Type B pancreatic cell (in vitro differentiated cells): ENCODE results near the gene COX14. TPM values are rescaled to one million over a fixed set of nuclear protein-coding genes. Genes with fewer than 3 reads are reported as not detected.
"Not testable (repeated sequence)": the region's sequence is repeated elsewhere in the genome, so short reads cannot be mapped to it uniquely, and the experiment has no call there.

ENCODE experiments used
- DNase-seq: peaks from one replicate; pipeline ENCODE4 v3.0.0; 2021; ENCODE audit warnings: mixed read lengths; ENCODE audit not compliant: unreplicated experiment; ENCODE audit errors: extremely low spot score
- H3K27ac Mint-ChIP-seq: 2 replicates; pipeline ENCODE4 v1.8.0; 2021; ENCODE audit warnings: mild to moderate bottlenecking, mixed read lengths
- H3K27me3 Mint-ChIP-seq: 2 replicates; pipeline ENCODE4 v1.8.0; 2021; ENCODE audit warnings: mixed read lengths
- H3K36me3 Mint-ChIP-seq: 2 replicates; pipeline ENCODE4 v1.8.0; 2021; ENCODE audit warnings: mixed read lengths
- H3K4me1 Mint-ChIP-seq: one replicate; pipeline ENCODE4 v1.8.0; 2021; ENCODE audit warnings: mixed read lengths; ENCODE audit not compliant: unreplicated experiment
- H3K4me3 Mint-ChIP-seq: 2 replicates; pipeline ENCODE4 v1.8.0; 2021; ENCODE audit warnings: mild to moderate bottlenecking, mixed read lengths
- H3K9me3 Mint-ChIP-seq: 2 replicates; pipeline ENCODE4 v1.8.0; 2021; ENCODE audit warnings: mixed read lengths
- CTCF ChIP-seq: fragments of 200-600 bp; sonication (generic); conservative IDR thresholded peaks from 2 replicates; pipeline ENCODE4 v1.5.0; 2021; ENCODE audit warnings: antibody characterized with exemption, mild to moderate bottlenecking
- total RNA-seq: library from RNA; stranded (reverse); gene quantifications from 2 replicates; pipeline ENCODE4 v1.2.1, GENCODE V29; 2021; ENCODE audit warnings: low replicate concordance

COX14 gene
- total RNA-seq, 1 donor from 2014 or later: 42.6 TPM

GRCh38 chr12:50129290-50129689, 17.3 kb downstream of the COX14 start:
- Mint-ChIP-seq H3K27me3 (no peaks in the 10 kb centered on the region), H3K4me3 (no peak overlapping the region), H3K4me1 (peaks cover 7% of the 10 kb centered on the region), H3K9me3 (no peaks in the 10 kb centered on the region), H3K27ac (no peak overlapping the region), H3K36me3 (peaks cover 19% of the 10 kb centered on the region)
- no peak for DNase-seq
- TF ChIP-seq CTCF: no peak

- no peaks in the 10 kb centered on the region for H3K27me3 Mint-ChIP-seq
- H3K27ac Mint-ChIP-seq: no peak overlapping the region
- peaks cover 14% of the 10 kb centered on the region for H3K36me3 Mint-ChIP-seq
- peaks cover 4% of the 10 kb centered on the region for H3K4me1 Mint-ChIP-seq
- DNase-seq: no peak
- no peak overlapping the region for H3K4me3 Mint-ChIP-seq
- TF ChIP-seq CTCF: peak; percentile 82
- H3K9me3 Mint-ChIP-seq: no peaks in the 10 kb centered on the region
Observed at GRCh38 chr12:50132505-50133135, 20.6 kb downstream of the COX14 start.

- peaks cover 16% of the 10 kb centered on the region for H3K36me3 Mint-ChIP-seq
Observed at GRCh38 chr12:50142993-50143392, 31.0 kb downstream of the COX14 start.

GRCh38 chr12:50145439-50145838, 33.4 kb downstream of the COX14 start:
- Mint-ChIP-seq H3K36me3 (peaks cover 12% of the 10 kb centered on the region), H3K27me3 (no peaks in the 10 kb centered on the region), H3K4me1 (no peaks in the 10 kb centered on the region), H3K27ac (no peak overlapping the region), H3K4me3 (no peak overlapping the region), H3K9me3 (no peaks in the 10 kb centered on the region)
- DNase-seq: no peak
- TF ChIP-seq CTCF: no peak

More at GRCh38 chr12:50142993-50143392, 31.0 kb downstream of the COX14 start:
- Mint-ChIP-seq H3K9me3 (no peaks in the 10 kb centered on the region), H3K27me3 (no peaks in the 10 kb centered on the region), H3K4me1 (no peaks in the 10 kb centered on the region), H3K4me3 (no peak overlapping the region), H3K27ac (no peak overlapping the region)
- no peak for DNase-seq
- TF ChIP-seq CTCF: no peak

- Mint-ChIP-seq H3K36me3 (no peaks in the 10 kb centered on the region), H3K4me1 (peaks cover 3% of the 10 kb centered on the region), H3K27ac (no peak overlapping the region), H3K9me3 (no peaks in the 10 kb centered on the region), H3K4me3 (no peak overlapping the region), H3K27me3 (no peaks in the 10 kb centered on the region)
- no peak for DNase-seq
- TF ChIP-seq CTCF: no peak
Observed at GRCh38 chr12:50147281-50147680, 35.2 kb downstream of the COX14 start.

- not testable (repeated sequence) for H3K4me3 Mint-ChIP-seq, DNase-seq, H3K36me3 Mint-ChIP-seq, H3K27ac Mint-ChIP-seq, H3K9me3 Mint-ChIP-seq, H3K4me1 Mint-ChIP-seq, H3K27me3 Mint-ChIP-seq
Observed at GRCh38 chr12:50148011-50148410, 36.0 kb downstream of the COX14 start.
